Spleen (tissue), 11 donors: Measurements from ENCODE around the gene PINLYP. TPM values are rescaled to one million over a fixed set of nuclear protein-coding genes. Genes with fewer than 3 reads are reported as not detected.

Experiments used
- DNase-seq: peaks from one replicate; pipeline ENCODE4 v3.0.0-alpha.2; 2020
- H3K27ac ChIP-seq, 8 donors: fragments of 200-600 bp; sonication (generic) in 7 of 8; 1 replicate in 4 of 8; 2 replicates in 4 of 8; pipeline versions ENCODE4 v1.5.0 to v1.8.0; 2016 to 2021; ENCODE audit warnings: inconsistent platforms in 4 of 8, mild to moderate bottlenecking in 4 of 8, moderate library complexity in 1 of 8
- H3K27me3 ChIP-seq, 7 donors: fragments of 200-600 bp; sonication (generic) in 6 of 7; replicated peaks in 1 of 7; 1 replicate in 4 of 7; 2 replicates in 3 of 7; pipeline versions ENCODE4 v1.5.0 to v1.8.0; 2016 to 2021; ENCODE audit warnings: inconsistent platforms in 3 of 7, mild to moderate bottlenecking in 1 of 7
- H3K36me3 ChIP-seq, 6 donors: fragments of 200-600 bp; sonication (generic) in 5 of 6; 1 replicate in 4 of 6; 2 replicates in 2 of 6; pipeline versions ENCODE4 v1.5.0 to v1.8.0; 2016 to 2021; ENCODE audit warnings: inconsistent platforms in 2 of 6
- H3K4me1 ChIP-seq, 6 donors: fragments of 200-600 bp; sonication (generic) in 5 of 6; 1 replicate in 3 of 6; 2 replicates in 3 of 6; pipeline versions ENCODE4 v1.5.0 to v1.8.0; 2016 to 2021; ENCODE audit warnings: inconsistent platforms in 3 of 6
- H3K4me3 ChIP-seq, 8 donors: fragments of 200-600 bp; sonication (generic) in 7 of 8; 1 replicate in 4 of 8; 2 replicates in 4 of 8; pipeline versions ENCODE4 v1.5.0 to v1.8.0; 2016 to 2021; ENCODE audit warnings: inconsistent platforms in 4 of 8, mild to moderate bottlenecking in 4 of 8, moderate library complexity in 2 of 8
- H3K9me3 ChIP-seq, 8 donors: fragments of 200-600 bp; sonication (generic) in 7 of 8; 1 replicate in 4 of 8; 2 replicates in 4 of 8; pipeline versions ENCODE4 v1.5.0 to v1.8.0; 2016 to 2021; ENCODE audit warnings: inconsistent platforms in 4 of 8
- CTCF ChIP-seq, 11 experiments: fragments of 200-600 bp in 7 of 11; fragments of 450-650 bp in 4 of 11; sonication (generic) in 4 of 11; IDR thresholded peaks in 8 of 11; conservative IDR thresholded peaks in 3 of 11; 1 replicate in 7 of 11; 2 replicates in 4 of 11; pipeline versions ENCODE4 v1.4.0 to v1.8.0; 2016 to 2021; ENCODE audit warnings: antibody characterized with exemption in 11 of 11, inconsistent platforms in 4 of 11, mild to moderate bottlenecking in 1 of 11
- POLR2A ChIP-seq, 3 donors: fragments of 450-650 bp; IDR thresholded peaks; one replicate each; pipeline ENCODE4 v1.5.1; 2017; ENCODE audit warnings: antibody characterized with exemption in 3 of 3, mild to moderate bottlenecking in 1 of 3
- POLR2AphosphoS5 ChIP-seq, 3 donors: sonication (generic); formaldehyde crosslinking; IDR thresholded peaks; one replicate each; pipeline ENCODE4 v1.5.1; 2017; ENCODE audit warnings: antibody characterized with exemption in 3 of 3
- WGBS, 5 donors: extraction: QIAGEN DNeasy Blood & Tissue Kit in 3 of 5; methylation state at CpG; one replicate each; pipeline versions ENCODE4 v1.1.5 to v1.1.7; 2013 to 2018; 5-methylcytosine and 5-hydroxymethylcytosine counted together
- intact Hi-C: fragments of 100-400 bp; cut with DNase I; formaldehyde crosslinking; loops from one replicate; pipeline ENCODE4 v1.15.0; 2023; ENCODE audit warnings: low total_unique reads
- polyA plus RNA-seq, 3 donors: library from polyadenylated mRNA; stranded (reverse); fragments of 200-250 nt; gene quantifications; one replicate each; pipeline ENCODE4 v1.2.1, GENCODE V29; 2013
- total RNA-seq, 7 donors: library from RNA; depleted of rRNA in 3 of 7; stranded (reverse); fragments of >200 nt in 3 of 7; fragmentation: NEBNext Ultra II Directional in 4 of 7; extraction: Animal tissue kit (Norgen Biotek cat#: 25700) in 4 of 7; gene quantifications; one replicate each; pipeline versions ENCODE4 v1.1.0 to v1.2.1, GENCODE V29; 2016 to 2021
- donor health status: healthy with polysubstance abuse.
- donor health status: DM: no; HTN: no; CAD: no; lungs with moderate emphysema.
- donor health status: DM: no; HTN: no; CAD: no.
- donor health status: Bipolar disorder and iron deficiency.
- donor health status: healthy.
- donor health status: DM: no; HTN: no; CAD: no.
- donor health status: DM: yes; HTN: yes; CAD: no.

Gene PINLYP
- total and polyA plus RNA-seq, 10 donors, result 2.0 to 10.5 (median 5.1) TPM

GRCh38 chr19:43538922-43539321 is 36.7 kb upstream of the PINLYP start:
- TF ChIP-seq CTCF (IDR thresholded peaks at IDR 0.05 in 8 of 11, conservative IDR thresholded peaks at IDR 0.05 in 3 of 11) (no peak), POLR2A (IDR thresholded peaks at IDR 0.05) (no peak), POLR2AphosphoS5 (IDR thresholded peaks at IDR 0.05) (no peak)
- H3K4me3 ChIP-seq, result no peak overlapping the region
- H3K9me3 ChIP-seq, result peaks cover 0 to 17% (median 14%) of the 10 kb centered on the region in 8 donors
- H3K36me3 ChIP-seq, result peaks cover 0 to 75% (median 56%) of the 10 kb centered on the region in 6 donors
- no peak for DNase-seq
- intact Hi-C loops, result loop anchor here (10.0 kb wide), 1 partner anchor 46 kb away; no protein-coding TSS in a partner anchor
- no peak overlapping the region for H3K27ac ChIP-seq
- no peaks in the 10 kb centered on the region for H3K27me3 ChIP-seq
- peaks cover 0 to 18% (median 12%) of the 10 kb centered on the region in 6 donors for H3K4me1 ChIP-seq

- TF ChIP-seq POLR2A (IDR thresholded peaks at IDR 0.05), result no peak
- TF ChIP-seq POLR2AphosphoS5 (IDR thresholded peaks at IDR 0.05), result no peak
- TF ChIP-seq CTCF (IDR thresholded peaks at IDR 0.05 in 8 of 11, conservative IDR thresholded peaks at IDR 0.05 in 3 of 11), result no peak
Observed at GRCh38 chr19:43540381-43540780, 35.2 kb upstream of the PINLYP start.

GRCh38 chr19:43541920-43542650 is 33.5 kb upstream of the PINLYP start:
- Histone ChIP-seq H3K36me3 (peaks cover 3 to 100% (median 75%) of the 10 kb centered on the region in 6 donors), H3K9me3 (peaks cover 0 to 17% (median 14%) of the 10 kb centered on the region in 8 donors), H3K4me1 (no peaks in the 10 kb centered on the region), H3K27me3 (no peaks in the 10 kb centered on the region), H3K27ac (no peak overlapping the region), H3K4me3 (no peak overlapping the region)
- intact Hi-C loops, result no loop called here
- WGBS, 5 donors, result 96 to 98% (median 97%) methylated on average over 5 of the region's 5 CpGs
- DNase-seq, result peak; percentile 9
- no peak for TF ChIP-seq POLR2A (IDR thresholded peaks at IDR 0.05)
- no peak for TF ChIP-seq CTCF (IDR thresholded peaks at IDR 0.05 in 8 of 11, conservative IDR thresholded peaks at IDR 0.05 in 3 of 11)
- no peak for TF ChIP-seq POLR2AphosphoS5 (IDR thresholded peaks at IDR 0.05)

More at GRCh38 chr19:43540381-43540780, 35.2 kb upstream of the PINLYP start:
- no peaks in the 10 kb centered on the region for H3K27me3 ChIP-seq
- peaks cover 0 to 4% (median 2%) of the 10 kb centered on the region in 6 donors for H3K4me1 ChIP-seq
- peaks cover 0 to 17% (median 14%) of the 10 kb centered on the region in 8 donors for H3K9me3 ChIP-seq
- no peak overlapping the region for H3K27ac ChIP-seq
- H3K4me3 ChIP-seq, result no peak overlapping the region
- peaks cover 3 to 90% (median 67%) of the 10 kb centered on the region in 6 donors for H3K36me3 ChIP-seq
- 92 to 98% (median 96%) methylated on average over 3 of the region's 3 CpGs for WGBS, 5 donors
- DNase-seq, result no peak
- intact Hi-C loops, result no loop called here

- no peak overlapping the region for H3K27ac ChIP-seq
- H3K4me1 ChIP-seq, result no peaks in the 10 kb centered on the region
- H3K27me3 ChIP-seq, result no peaks in the 10 kb centered on the region
- WGBS, 5 donors, result 95 to 98% (median 96%) methylated on average over 9 of the region's 9 CpGs
- peaks cover 0 to 7% (median 6%) of the 10 kb centered on the region in 8 donors for H3K9me3 ChIP-seq
- DNase-seq, result no peak
- intact Hi-C loops, result no loop called here
- TF ChIP-seq CTCF (IDR thresholded peaks at IDR 0.05 in 8 of 11, conservative IDR thresholded peaks at IDR 0.05 in 3 of 11) (no peak), POLR2AphosphoS5 (IDR thresholded peaks at IDR 0.05) (no peak), POLR2A (IDR thresholded peaks at IDR 0.05) (no peak)
- no peak overlapping the region for H3K4me3 ChIP-seq
- H3K36me3 ChIP-seq, result peaks cover 3 to 96% (median 63%) of the 10 kb centered on the region in 6 donors
Observed at GRCh38 chr19:43544077-43544476, 31.5 kb upstream of the PINLYP start.
